Neural cell (in vitro differentiated cells): Measurements from ENCODE around the gene FFAR2. TPM values are rescaled to one million over a fixed set of nuclear protein-coding genes. Genes with fewer than 3 reads are reported as not detected.

Experiments used
- H2AFZ ChIP-seq: fragments of 200-600, 300-800 bp; sonication (generic), shearing (Covaris generic); 2 replicates; pipeline ENCODE4 v1.6.0; 2014; ENCODE audit warnings: low read depth, mild to moderate bottlenecking, antibody characterized with exemption, low read length, moderate library complexity
- H3F3A ChIP-seq: fragments of 200-600 bp; shearing (Covaris generic); 2 replicates; pipeline ENCODE4 v1.6.1; 2016; ENCODE audit warnings: mild to moderate bottlenecking, moderate library complexity, mixed read lengths, antibody characterized with exemption, low read length; ENCODE audit not compliant: insufficient read depth, poor library complexity, severe bottlenecking
- H3K27ac ChIP-seq: fragments of 200-600, 300-800 bp; sonication (generic), shearing (Covaris generic); 2 replicates; pipeline ENCODE4 v1.5.1; 2014; ENCODE audit warnings: mild to moderate bottlenecking, low read length, moderate library complexity
- H3K27me3 ChIP-seq: fragments of 300-800, 200-600 bp; sonication (generic), shearing (Covaris generic); 2 replicates; pipeline ENCODE4 v1.6.0; 2014; ENCODE audit warnings: mild to moderate bottlenecking, low read depth, low read length, moderate library complexity; ENCODE audit not compliant: insufficient read depth
- H3K36me3 ChIP-seq: fragments of 300-800, 200-600 bp; sonication (generic), shearing (Covaris generic); 2 replicates; pipeline ENCODE4 v1.5.1; 2014; ENCODE audit warnings: mild to moderate bottlenecking, antibody characterized with exemption, low read length, moderate library complexity; ENCODE audit not compliant: insufficient read depth
- H3K4me2 ChIP-seq: fragments of 300-800, 200-600 bp; sonication (generic), shearing (Covaris generic); 2 replicates; pipeline ENCODE4 v1.6.0; 2014; ENCODE audit warnings: mild to moderate bottlenecking, low read length
- H3K4me3 ChIP-seq: fragments of 300-800, 200-600 bp; sonication (generic), shearing (Covaris generic); 2 replicates; pipeline ENCODE4 v1.5.1; 2014; ENCODE audit warnings: mild to moderate bottlenecking, low read length, moderate library complexity
- H3K79me2 ChIP-seq: fragments of 200-600 bp; shearing (Covaris generic); replicated peaks from 2 replicates; pipeline ENCODE4 v1.6.0; 2014; ENCODE audit warnings: mild to moderate bottlenecking, low read length, moderate library complexity; ENCODE audit not compliant: insufficient read depth
- H3K9ac ChIP-seq: fragments of 300-800, 200-600 bp; sonication (generic), shearing (Covaris generic); 2 replicates; pipeline ENCODE4 v1.6.1; 2016; ENCODE audit warnings: mild to moderate bottlenecking, low read length, mixed read lengths
- H3K9me2 ChIP-seq: fragments of 200-600 bp; shearing (Covaris generic); 2 replicates; pipeline ENCODE4 v1.6.1; 2016; ENCODE audit warnings: mild to moderate bottlenecking, low read length, mixed read lengths; ENCODE audit not compliant: insufficient read depth
- H3K9me3 ChIP-seq: fragments of 200-600, 300-800 bp; sonication (generic), shearing (Covaris generic); 2 replicates; pipeline ENCODE4 v1.6.1; 2016; ENCODE audit warnings: mild to moderate bottlenecking, mixed run types, low read length, moderate library complexity, mixed read lengths
- H4K20me1 ChIP-seq: fragments of 200-600 bp; shearing (Covaris generic); 2 replicates; pipeline ENCODE4 v1.6.1; 2016; ENCODE audit warnings: mild to moderate bottlenecking, mixed run types; ENCODE audit not compliant: insufficient read depth
- EP300 ChIP-seq: fragments of 450-650 bp; conservative IDR thresholded peaks from 2 replicates; pipeline ENCODE4 v1.6.1; 2014; ENCODE audit warnings: antibody characterized with exemption, mild to moderate bottlenecking, moderate library complexity; ENCODE audit not compliant: poor library complexity, severe bottlenecking
- EZH2 ChIP-seq: fragments of 200-600, 300-800 bp; shearing (Covaris generic), sonication (generic); IDR thresholded peaks from 2 replicates; pipeline ENCODE4 v1.6.1; 2014; ENCODE audit warnings: antibody characterized with exemption, low read length, borderline replicate concordance, mild to moderate bottlenecking; ENCODE audit not compliant: insufficient read depth, poor library complexity, severe bottlenecking
- MXI1 ChIP-seq: fragments of 450-650 bp; conservative IDR thresholded peaks from 2 replicates; pipeline ENCODE4 v1.6.1; 2014; ENCODE audit warnings: antibody characterized with exemption, mild to moderate bottlenecking; ENCODE audit not compliant: poor library complexity, severe bottlenecking
- POLR2AphosphoS5 ChIP-seq: IDR thresholded peaks from 2 replicates; pipeline ENCODE4 v1.6.1; 2012
- RAD21 ChIP-seq: fragments of 450-650 bp; conservative IDR thresholded peaks from 2 replicates; pipeline ENCODE4 v1.6.1; 2014; ENCODE audit warnings: antibody characterized with exemption, mild to moderate bottlenecking, moderate library complexity
- REST ChIP-seq: IDR thresholded peaks from 2 replicates; pipeline ENCODE4 v1.6.1; 2012; ENCODE audit warnings: borderline replicate concordance
- SMC3 ChIP-seq: fragments of 450-650 bp; conservative IDR thresholded peaks from 2 replicates; pipeline ENCODE4 v1.6.1; 2014; ENCODE audit warnings: antibody characterized with exemption, mild to moderate bottlenecking, moderate library complexity; ENCODE audit not compliant: poor library complexity
- TAF1 ChIP-seq: IDR thresholded peaks from 2 replicates; pipeline ENCODE4 v1.6.1; 2012; ENCODE audit warnings: low read depth
- polyA plus RNA-seq: library from polyadenylated mRNA; depleted of rRNA; stranded (reverse); fragments of >200 nt; gene quantifications from 2 replicates; pipeline ENCODE4 v1.2.3, GENCODE V29; 2014
- TF ChIP-seq, protein P1 (sequence below): fragments of 450-650 bp; IDR thresholded peaks from 2 replicates; pipeline ENCODE4 v1.5.1; 2014; ENCODE audit warnings: antibody characterized with exemption, mild to moderate bottlenecking, moderate library complexity; ENCODE audit not compliant: poor library complexity, severe bottlenecking

FFAR2 gene
- polyA plus RNA-seq, 1 donor from 2014 or later = not detected

GRCh38 chr19:35409191-35409590, 38.9 kb upstream of the FFAR2 start:
- no peak overlapping the region for H3K27ac ChIP-seq
- no peak for TF ChIP-seq MXI1
- TF ChIP-seq, protein P1, sequence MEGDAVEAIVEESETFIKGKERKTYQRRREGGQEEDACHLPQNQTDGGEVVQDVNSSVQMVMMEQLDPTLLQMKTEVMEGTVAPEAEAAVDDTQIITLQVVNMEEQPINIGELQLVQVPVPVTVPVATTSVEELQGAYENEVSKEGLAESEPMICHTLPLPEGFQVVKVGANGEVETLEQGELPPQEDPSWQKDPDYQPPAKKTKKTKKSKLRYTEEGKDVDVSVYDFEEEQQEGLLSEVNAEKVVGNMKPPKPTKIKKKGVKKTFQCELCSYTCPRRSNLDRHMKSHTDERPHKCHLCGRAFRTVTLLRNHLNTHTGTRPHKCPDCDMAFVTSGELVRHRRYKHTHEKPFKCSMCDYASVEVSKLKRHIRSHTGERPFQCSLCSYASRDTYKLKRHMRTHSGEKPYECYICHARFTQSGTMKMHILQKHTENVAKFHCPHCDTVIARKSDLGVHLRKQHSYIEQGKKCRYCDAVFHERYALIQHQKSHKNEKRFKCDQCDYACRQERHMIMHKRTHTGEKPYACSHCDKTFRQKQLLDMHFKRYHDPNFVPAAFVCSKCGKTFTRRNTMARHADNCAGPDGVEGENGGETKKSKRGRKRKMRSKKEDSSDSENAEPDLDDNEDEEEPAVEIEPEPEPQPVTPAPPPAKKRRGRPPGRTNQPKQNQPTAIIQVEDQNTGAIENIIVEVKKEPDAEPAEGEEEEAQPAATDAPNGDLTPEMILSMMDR = no peak
- no peak for TF ChIP-seq POLR2AphosphoS5
- TF ChIP-seq SMC3 = no peak
- no peak for TF ChIP-seq RAD21
- no peak for TF ChIP-seq TAF1
- TF ChIP-seq EZH2 = no peak
- no peak for TF ChIP-seq REST
- TF ChIP-seq EP300 = no peak
- H3K9me2 ChIP-seq = no peaks in the 10 kb centered on the region
- no peaks in the 10 kb centered on the region for H3K27me3 ChIP-seq
- H3K4me3 ChIP-seq = no peak overlapping the region
- no peaks in the 10 kb centered on the region for H4K20me1 ChIP-seq
- H3K9me3 ChIP-seq = no peaks in the 10 kb centered on the region
- H3K4me2 ChIP-seq = no peak overlapping the region
- H2AFZ ChIP-seq = no peak overlapping the region
- H3F3A ChIP-seq = no peaks in the 10 kb centered on the region
- H3K9ac ChIP-seq = no peak overlapping the region
- H3K79me2 ChIP-seq = no peaks in the 10 kb centered on the region
- H3K36me3 ChIP-seq = no peaks in the 10 kb centered on the region

GRCh38 chr19:35410487-35410886, 37.6 kb upstream of the FFAR2 start:
- H3K9me2 ChIP-seq = no peaks in the 10 kb centered on the region
- H3K27me3 ChIP-seq = no peaks in the 10 kb centered on the region
- H3K4me3 ChIP-seq = no peak overlapping the region
- no peaks in the 10 kb centered on the region for H4K20me1 ChIP-seq
- H3K9me3 ChIP-seq = no peaks in the 10 kb centered on the region
- H3K79me2 ChIP-seq = no peaks in the 10 kb centered on the region
- no peak for TF ChIP-seq RAD21
- TF ChIP-seq REST = no peak
- no peak for TF ChIP-seq SMC3
- no peak for TF ChIP-seq POLR2AphosphoS5
- TF ChIP-seq MXI1 = no peak
- TF ChIP-seq EP300 = no peak
- TF ChIP-seq TAF1 = no peak
- TF ChIP-seq, protein P1 = no peak
- TF ChIP-seq EZH2 = no peak
- no peak overlapping the region for H3K4me2 ChIP-seq
- H3F3A ChIP-seq = no peaks in the 10 kb centered on the region
- H3K9ac ChIP-seq = no peak overlapping the region
- no peak overlapping the region for H2AFZ ChIP-seq
- no peak overlapping the region for H3K27ac ChIP-seq
- H3K36me3 ChIP-seq = no peaks in the 10 kb centered on the region
